Pancreas (tissue), 10 donors: ENCODE measurements around the gene BZW2. TPM values are rescaled to one million over a fixed set of nuclear protein-coding genes. Genes with fewer than 3 reads are reported as not detected.

Experiments
- ATAC-seq, 4 donors: fragments of 200-7000 bp; cut with Tn5 transposase; one replicate each; pipeline versions ENCODE4 v1.8.0 to v1.9.1; 2020; ENCODE audit warnings: mild to moderate bottlenecking in 4 of 4, moderate library complexity in 4 of 4
- DNase-seq, 6 donors: peaks; one replicate each; pipeline ENCODE4 v3.0.0-alpha.2; 2020
- FAIRE-seq: peaks from 2 replicates; lab custom pipeline; 2012; peaks lifted over from hg19 to GRCh38; lab: Jason Lieb, UNC
- H3K27ac ChIP-seq, 4 donors: fragments of 200-600 bp; sonication (generic); 1 replicate in 3 of 4; 2 replicates in 1 of 4; pipeline versions ENCODE4 v1.5.0 to v1.8.0; 2020
- H3K27me3 ChIP-seq, 4 donors: fragments of 200-600 bp; one replicate each; pipeline ENCODE4 v1.8.0; 2021
- H3K36me3 ChIP-seq, 3 donors: fragments of 200-600 bp; sonication (generic) in 1 of 3; one replicate each; pipeline versions ENCODE4 v1.5.0 to v1.8.0; 2020 to 2021
- H3K4me1 ChIP-seq, 3 donors: fragments of 200-600 bp; one replicate each; pipeline ENCODE4 v1.8.0; 2021
- H3K4me3 ChIP-seq, 4 donors: fragments of 200-600 bp; sonication (generic) in 2 of 4; one replicate each; pipeline versions ENCODE4 v1.5.0 to v1.8.0; 2020 to 2021
- H3K9me3 ChIP-seq, 4 donors: fragments of 200-600 bp; one replicate each; pipeline ENCODE4 v1.8.0; 2021
- WGBS, 2 donors: extraction: QIAGEN DNeasy Blood & Tissue Kit; methylation state at CpG; one replicate each; pipeline ENCODE4 v1.1.7; 2013; 5-methylcytosine and 5-hydroxymethylcytosine counted together
- intact Hi-C, 3 donors: fragments of 100-400 bp; cut with DNase I; formaldehyde crosslinking; loops; one replicate each; pipeline versions ENCODE4 v1.11.1 to v1.14.2; 2022
- polyA plus RNA-seq, 2 donors: library from polyadenylated mRNA; stranded (reverse); fragments of 200-250 nt; gene quantifications; one replicate each; pipeline ENCODE4 v1.2.3, GENCODE V29; 2013
- total RNA-seq, 6 donors: library from RNA; stranded (reverse); fragmentation: NEBNext Ultra II Directional in 4 of 6; extraction: Animal tissue kit (Norgen Biotek cat#: 25700) in 4 of 6; gene quantifications; one replicate each; pipeline versions ENCODE4 v1.2.1 to v1.2.4, GENCODE V29; 2021 to 2023
- TF ChIP-seq, protein P1 (sequence below), 4 donors: fragments of 200-600 bp; sonication (generic) in 3 of 4; IDR thresholded peaks; one replicate each; pipeline versions ENCODE4 v1.5.0 to v1.8.0; 2021; ENCODE audit warnings: antibody characterized with exemption in 4 of 4
- donor health status: healthy with polysubstance abuse.
- donor health status: DM: no; HTN: no; CAD: no; lungs with moderate emphysema.
- donor health status: DM: no; HTN: no; CAD: no.
- donor health status: control.
- donor health status: control.
- donor health status: Bipolar disorder and iron deficiency.
- donor health status: DM: yes; HTN: yes; CAD: no.
- donor health status: DM: no; HTN: no; CAD: no.
- donor health status: DM: no; HTN: no; CAD: no.
- donor health status: DM: yes; HTN: yes; CAD: no.

The BZW2 gene
- total and polyA plus RNA-seq, 8 donors = 10.5 to 29.9 (median 18.2) TPM

DNA sequence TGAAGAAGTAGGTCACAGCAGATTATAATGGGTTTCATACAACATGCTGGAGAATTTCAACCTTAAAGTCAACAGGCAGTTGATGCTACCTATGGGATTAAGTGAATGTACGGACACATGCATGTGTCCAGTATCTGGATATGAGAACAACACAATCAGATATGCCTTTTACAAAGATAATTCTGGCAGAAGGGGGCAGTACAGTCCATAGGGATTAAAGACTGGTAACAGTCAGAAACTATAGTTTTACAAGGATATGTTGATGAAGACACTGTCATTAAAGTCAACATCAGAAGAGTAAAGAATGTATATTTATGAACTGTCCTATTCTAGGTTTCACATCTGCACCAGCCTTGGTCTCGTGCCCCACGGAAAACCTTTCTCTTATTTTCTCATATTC is 41.9 kb upstream of the BZW2 start:
- peaks cover 0 to 8% (median 0%) of the 10 kb centered on the region in 3 donors for H3K36me3 ChIP-seq
- FAIRE-seq (no peak), ATAC-seq (peak in 1 of 4 donors; percentile 37), DNase-seq (no peak)
- WGBS, 2 donors = 89% methylated on average over 3 of the region's 3 CpGs
- intact Hi-C loops = no loop called here
- H3K4me1 ChIP-seq = peaks cover 0 to under 1% (median 0%) of the 10 kb centered on the region in 3 donors
- H3K4me3 ChIP-seq = no peak overlapping the region
- no peaks in the 10 kb centered on the region for H3K9me3 ChIP-seq
- no peaks in the 10 kb centered on the region for H3K27me3 ChIP-seq
- TF ChIP-seq, protein P1, sequence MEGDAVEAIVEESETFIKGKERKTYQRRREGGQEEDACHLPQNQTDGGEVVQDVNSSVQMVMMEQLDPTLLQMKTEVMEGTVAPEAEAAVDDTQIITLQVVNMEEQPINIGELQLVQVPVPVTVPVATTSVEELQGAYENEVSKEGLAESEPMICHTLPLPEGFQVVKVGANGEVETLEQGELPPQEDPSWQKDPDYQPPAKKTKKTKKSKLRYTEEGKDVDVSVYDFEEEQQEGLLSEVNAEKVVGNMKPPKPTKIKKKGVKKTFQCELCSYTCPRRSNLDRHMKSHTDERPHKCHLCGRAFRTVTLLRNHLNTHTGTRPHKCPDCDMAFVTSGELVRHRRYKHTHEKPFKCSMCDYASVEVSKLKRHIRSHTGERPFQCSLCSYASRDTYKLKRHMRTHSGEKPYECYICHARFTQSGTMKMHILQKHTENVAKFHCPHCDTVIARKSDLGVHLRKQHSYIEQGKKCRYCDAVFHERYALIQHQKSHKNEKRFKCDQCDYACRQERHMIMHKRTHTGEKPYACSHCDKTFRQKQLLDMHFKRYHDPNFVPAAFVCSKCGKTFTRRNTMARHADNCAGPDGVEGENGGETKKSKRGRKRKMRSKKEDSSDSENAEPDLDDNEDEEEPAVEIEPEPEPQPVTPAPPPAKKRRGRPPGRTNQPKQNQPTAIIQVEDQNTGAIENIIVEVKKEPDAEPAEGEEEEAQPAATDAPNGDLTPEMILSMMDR (IDR thresholded peaks at IDR 0.05) = no peak
- no peak overlapping the region for H3K27ac ChIP-seq

DNA sequence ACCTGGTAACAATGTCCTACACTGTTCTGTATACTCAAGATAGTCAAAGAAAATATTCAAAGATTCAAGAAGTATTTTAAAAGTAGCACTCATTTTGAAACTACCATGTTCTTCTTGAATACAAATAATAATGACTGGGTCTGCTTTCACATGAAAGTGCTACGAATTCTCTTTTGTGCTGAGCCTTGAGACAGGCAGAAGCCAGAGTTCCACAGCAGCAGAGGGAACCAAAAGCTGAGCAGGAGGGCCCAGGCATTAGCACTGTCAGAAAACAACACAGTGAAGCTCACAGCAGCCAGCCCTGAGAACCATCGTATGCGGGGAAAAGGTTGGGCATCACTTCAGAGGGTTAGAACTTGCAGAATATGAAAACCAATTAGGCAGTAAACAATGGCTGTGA is 39.3 kb upstream of the BZW2 start:
- intact Hi-C loops = no loop called here
- peaks cover 12 to 14% (median 13%) of the 10 kb centered on the region in 3 donors for H3K4me1 ChIP-seq
- no peaks in the 10 kb centered on the region for H3K9me3 ChIP-seq
- WGBS, 2 donors = 39 to 48% methylated on average over 3 of the region's 3 CpGs
- H3K36me3 ChIP-seq = no peaks in the 10 kb centered on the region
- peak; percentile 22 to 55 (median 37) for ATAC-seq
- H3K4me3 ChIP-seq = no peak overlapping the region
- TF ChIP-seq, protein P1 (IDR thresholded peaks at IDR 0.05) = no peak
- H3K27ac ChIP-seq = no peak overlapping the region
- no peak for FAIRE-seq
- H3K27me3 ChIP-seq = no peaks in the 10 kb centered on the region
- DNase-seq = no peak

- no peak for DNase-seq
- ATAC-seq = peak; percentile 66 to 87 (median 80)
- Histone ChIP-seq H3K9me3 (no peaks in the 10 kb centered on the region), H3K4me3 (no peak overlapping the region), H3K27ac (peak overlapping the region in 1 of 4 donors; percentile 9), H3K36me3 (no peaks in the 10 kb centered on the region), H3K4me1 (peaks cover 12 to 14% (median 13%) of the 10 kb centered on the region in 3 donors), H3K27me3 (no peaks in the 10 kb centered on the region)
- TF ChIP-seq, protein P1 (IDR thresholded peaks at IDR 0.05) = no peak
- peak; percentile 51 for FAIRE-seq
- whole genome bisulfite sequencing, 2 donors = 28% methylated on average over 4 of the region's 4 CpGs
- intact Hi-C loops = no loop called here
Measured at GRCh38 chr7:16609842-16610450, 36.0 kb upstream of the BZW2 start.

DNA sequence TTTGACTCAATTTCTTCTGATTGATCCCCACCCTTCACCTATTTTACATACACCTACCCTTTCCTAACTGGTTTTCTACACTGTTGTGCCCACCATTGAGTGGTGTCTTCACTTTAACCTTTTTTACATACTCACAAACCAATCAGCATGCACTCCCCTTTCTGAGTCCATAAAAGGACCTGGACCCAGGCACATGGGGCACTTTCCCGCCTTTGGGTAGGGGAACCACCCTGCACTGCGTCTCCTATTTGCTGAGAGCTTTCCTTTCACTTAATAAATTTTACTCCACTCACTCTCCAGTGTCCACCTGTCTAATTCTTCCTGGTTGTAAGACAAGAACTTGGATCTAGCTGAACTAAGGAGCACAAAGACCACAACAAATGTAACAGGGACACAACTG is 34.3 kb upstream of the BZW2 start:
- Histone ChIP-seq H3K4me3 (no peak overlapping the region), H3K27me3 (no peaks in the 10 kb centered on the region), H3K36me3 (peaks cover 0 to 5% (median 0%) of the 10 kb centered on the region in 3 donors), H3K27ac (no peak overlapping the region), H3K9me3 (no peaks in the 10 kb centered on the region), H3K4me1 (peaks cover 12 to 14% (median 13%) of the 10 kb centered on the region in 3 donors)
- FAIRE-seq (no peak), ATAC-seq (no peak), DNase-seq (no peak)
- intact Hi-C loops = no loop called here
- WGBS, 2 donors = 94 to 96% methylated on average over 2 of the region's 2 CpGs
- TF ChIP-seq, protein P1 (IDR thresholded peaks at IDR 0.05) = no peak

DNA sequence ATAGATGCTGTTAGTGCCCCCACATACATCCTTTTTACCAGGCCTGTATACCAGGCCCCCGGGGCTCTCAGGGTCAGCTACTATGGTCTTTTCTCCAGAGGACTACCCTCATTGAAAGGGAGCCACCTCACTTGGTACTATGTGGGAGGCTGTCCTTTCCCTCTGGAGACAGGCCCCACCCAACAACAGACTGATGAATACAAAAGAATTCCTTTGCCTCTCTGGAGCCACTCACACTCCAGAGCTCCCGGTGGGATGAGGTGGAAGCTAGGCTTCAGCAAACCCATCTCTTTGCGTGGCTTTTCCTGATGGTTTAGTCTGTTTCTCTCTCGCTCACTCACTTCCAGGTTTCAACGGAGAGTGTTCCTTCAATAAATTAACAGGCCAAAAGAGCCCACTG is 30.8 kb upstream of the BZW2 start:
- Histone ChIP-seq H3K36me3 (peaks cover 0 to 14% (median 0%) of the 10 kb centered on the region in 3 donors), H3K27me3 (no peaks in the 10 kb centered on the region), H3K4me3 (no peak overlapping the region), H3K27ac (no peak overlapping the region), H3K4me1 (peaks cover 2 to 3% (median 2%) of the 10 kb centered on the region in 3 donors), H3K9me3 (no peaks in the 10 kb centered on the region)
- FAIRE-seq = no peak
- WGBS, 2 donors = 87 to 88% methylated on average over 5 of the region's 5 CpGs
- TF ChIP-seq, protein P1 (IDR thresholded peaks at IDR 0.05) = no peak
- ATAC-seq = no peak
- DNase-seq = no peak
- intact Hi-C loops = no loop called here
